HG03097 (cell line): Measurements from ENCODE around the gene DOCK3.
"Not testable (repeated sequence)": the region's sequence is repeated elsewhere in the genome, so short reads cannot be mapped to it uniquely, and the experiment has no call there.

Experiments
- ATAC-seq: cut with Tn5 transposase; IDR thresholded peaks from one replicate; pipeline ENCODE4 v1.9.1; 2021; ENCODE audit not compliant: unreplicated experiment, low FRiP score

Gene DOCK3

GRCh38 chr3:50873376-50874157, 198.8 kb downstream of the DOCK3 start:
- no peak for ATAC-seq

- not testable (repeated sequence) for ATAC-seq
Observed at GRCh38 chr3:50874876-50875275, 200.1 kb downstream of the DOCK3 start.

DNA sequence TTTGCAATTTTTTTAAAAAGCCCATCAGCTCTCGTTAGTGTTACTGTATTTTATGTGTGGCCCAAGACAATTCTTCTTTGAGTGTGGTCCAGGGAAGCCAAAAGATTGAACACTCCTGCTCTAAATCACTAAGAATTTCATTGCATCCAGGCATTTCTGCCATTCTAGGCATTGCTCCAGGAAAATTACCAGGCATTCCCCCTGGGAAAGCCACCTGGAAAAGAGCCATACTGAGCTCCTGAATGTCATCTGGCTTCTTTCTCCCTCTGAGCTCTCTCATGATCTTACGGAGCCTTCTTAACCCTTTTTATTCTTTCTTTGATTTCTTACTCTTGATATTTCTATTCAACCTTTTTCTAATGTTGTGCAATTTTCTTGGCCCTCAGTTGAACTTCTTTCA, 202.2 kb downstream of the DOCK3 start:
- no peak for ATAC-seq

GRCh38 chr3:50882733-50883132, 208.0 kb downstream of the DOCK3 start:
- not testable (repeated sequence) for ATAC-seq

DNA sequence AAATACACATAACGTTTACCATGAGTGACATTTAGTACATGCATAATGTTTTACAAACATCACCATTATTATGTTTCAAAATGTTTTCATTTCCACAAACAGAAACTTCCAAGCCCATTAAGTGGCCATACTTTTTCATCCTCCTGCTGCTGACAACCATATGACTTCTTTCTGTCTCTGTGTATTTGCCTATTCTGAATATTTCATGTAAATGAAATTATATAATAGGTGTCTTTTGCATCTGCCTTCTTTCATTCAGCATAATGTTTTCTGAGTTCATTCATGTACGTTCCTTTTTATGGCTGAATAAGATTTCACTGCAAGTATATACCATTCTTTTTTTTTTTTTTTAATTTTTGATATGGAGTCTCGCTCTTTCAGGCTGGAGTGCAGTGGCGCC, 209.0 kb downstream of the DOCK3 start:
- no peak for ATAC-seq

- no peak for ATAC-seq
Observed at GRCh38 chr3:50885070-50885850, 210.5 kb downstream of the DOCK3 start.

DNA sequence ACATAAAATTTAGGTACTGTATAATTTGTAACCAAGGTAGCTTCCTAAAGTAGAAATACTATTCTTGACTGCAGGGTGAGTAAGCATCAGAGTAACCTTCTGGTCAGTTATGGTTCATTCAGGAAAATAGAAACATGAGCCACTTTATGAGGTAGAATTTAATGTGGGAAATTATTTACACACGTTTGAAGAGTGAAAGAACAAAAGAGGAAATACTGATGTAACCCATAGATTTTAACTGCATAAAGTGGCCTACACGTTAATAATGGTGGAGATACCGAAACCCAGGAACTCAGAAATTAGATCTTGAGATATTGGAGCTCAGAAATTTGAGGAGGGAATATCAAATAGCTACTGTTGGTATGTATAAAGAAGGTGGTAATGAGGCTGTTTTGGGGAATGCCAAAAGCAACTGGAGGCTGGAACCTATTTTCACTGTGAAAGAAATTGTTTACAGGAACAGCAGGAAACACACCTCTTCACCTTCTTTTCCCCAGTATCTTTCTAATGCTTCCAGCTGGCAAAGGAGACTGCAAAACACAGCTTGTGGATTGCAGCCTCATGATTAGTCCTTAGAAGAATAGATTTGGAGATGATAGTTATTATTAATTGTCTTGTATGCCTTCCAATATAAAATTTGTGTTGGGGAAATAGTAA, 216.1 kb downstream of the DOCK3 start:
- no peak for ATAC-seq

- not testable (repeated sequence) for ATAC-seq
Observed at GRCh38 chr3:50901097-50901496, 226.4 kb downstream of the DOCK3 start.

GRCh38 chr3:50912746-50913145, 238.0 kb downstream of the DOCK3 start:
- no peak for ATAC-seq

- ATAC-seq, result no peak
Observed at GRCh38 chr3:50913260-50913659, 238.5 kb downstream of the DOCK3 start.

GRCh38 chr3:50922071-50922470, 247.3 kb downstream of the DOCK3 start:
- ATAC-seq, result not testable (repeated sequence)

- ATAC-seq, result no peak
Observed at GRCh38 chr3:50923955-50924354, 249.2 kb downstream of the DOCK3 start.

DNA sequence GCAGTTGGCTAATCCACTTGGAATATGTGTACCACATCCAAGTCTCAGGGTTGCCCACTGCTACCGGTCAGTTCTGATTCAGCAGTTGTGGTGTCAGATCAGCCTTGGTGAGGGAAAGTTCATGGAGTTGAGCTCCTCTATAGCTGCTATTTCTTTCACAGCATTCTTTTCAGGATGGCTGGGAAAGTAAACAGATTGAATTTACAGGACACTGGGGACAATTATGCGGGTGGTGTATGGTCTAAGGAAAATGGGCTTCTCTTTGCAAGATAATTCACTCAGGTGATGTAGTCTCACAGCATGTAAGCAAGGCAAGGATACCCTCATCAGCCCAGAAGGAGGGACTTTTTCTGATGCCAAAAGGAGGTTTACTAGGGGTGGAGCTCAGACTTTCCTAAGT, 249.9 kb downstream of the DOCK3 start:
- no peak for ATAC-seq

DNA sequence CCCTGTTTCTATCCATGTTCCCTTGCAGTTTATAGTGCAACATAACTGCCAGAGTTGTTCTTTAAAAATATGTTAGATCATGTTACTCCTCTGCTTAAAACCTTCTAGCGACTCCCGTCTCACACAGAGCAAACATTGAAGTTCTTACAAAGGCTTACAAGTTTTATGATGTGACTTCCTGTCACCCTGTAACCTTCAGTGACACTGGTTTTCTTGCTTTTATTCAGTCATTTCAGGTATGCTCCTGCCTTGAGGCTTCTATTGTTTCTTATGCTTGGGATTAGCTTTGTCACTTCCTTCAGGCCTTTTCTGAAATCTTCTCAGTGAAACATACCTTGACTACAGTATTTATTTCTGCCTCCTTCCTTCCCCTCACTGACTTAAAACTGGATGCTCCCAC, 252.1 kb downstream of the DOCK3 start:
- ATAC-seq, result no peak

GRCh38 chr3:50930371-50931208, 255.9 kb downstream of the DOCK3 start:
- ATAC-seq, result no peak

DNA sequence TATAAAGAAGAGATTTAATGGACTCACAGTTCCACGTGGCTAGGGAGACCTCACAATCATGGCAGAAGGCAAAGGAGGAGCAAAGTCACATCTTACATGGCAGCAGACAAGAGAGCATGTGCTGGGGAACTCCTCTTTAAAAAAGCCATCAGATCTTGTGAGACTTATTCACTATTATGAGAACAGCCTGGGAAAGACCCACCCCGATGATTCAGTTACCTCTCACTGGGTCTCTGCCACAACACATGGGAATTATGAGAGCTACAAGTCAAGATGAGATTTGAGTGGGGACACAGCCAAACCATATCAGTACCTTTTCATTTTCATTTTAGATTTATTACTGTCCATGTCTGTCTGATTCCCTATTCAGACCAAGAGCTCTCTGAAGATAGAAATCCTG, 258.2 kb downstream of the DOCK3 start:
- ATAC-seq, result not testable (repeated sequence)

GRCh38 chr3:50936389-50936788, 261.7 kb downstream of the DOCK3 start:
- ATAC-seq, result no peak

DNA sequence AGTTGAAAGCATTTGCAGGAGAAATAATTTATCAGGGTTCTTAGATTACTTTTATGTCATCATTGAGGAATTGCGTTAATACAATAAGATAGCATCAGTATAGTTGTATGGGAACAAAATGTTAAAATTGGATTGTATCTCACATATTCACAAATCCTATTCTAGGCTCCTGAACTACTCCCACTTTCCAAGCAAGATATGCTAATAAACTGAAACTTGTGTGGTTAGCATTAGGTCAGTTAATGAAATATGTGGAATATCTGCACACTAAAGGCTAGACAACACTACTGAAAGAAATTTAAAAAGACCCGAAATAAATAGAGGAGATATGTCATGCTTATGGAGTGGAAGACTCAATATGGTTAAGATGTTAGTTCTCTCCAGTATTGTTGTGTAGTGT, 272.7 kb downstream of the DOCK3 start:
- ATAC-seq, result no peak

DNA sequence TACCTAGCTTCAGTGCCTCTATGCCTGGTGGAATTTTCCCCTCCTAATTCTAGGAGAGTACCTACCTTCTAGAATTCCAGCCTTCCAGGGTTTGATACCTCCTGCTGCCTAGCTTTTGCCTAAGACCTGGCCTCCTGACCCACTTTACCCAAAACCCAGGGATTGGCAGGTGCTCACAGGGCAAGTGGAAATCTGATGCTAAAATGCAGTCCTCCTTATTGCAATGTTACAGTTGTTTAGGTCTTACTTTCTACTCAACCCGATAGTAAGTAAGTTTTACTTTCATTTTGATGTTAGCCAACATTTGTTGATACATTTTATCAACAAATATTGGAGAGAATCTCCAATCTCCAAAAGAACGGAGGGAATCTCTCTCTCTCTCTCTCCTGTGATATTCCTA, 275.9 kb downstream of the DOCK3 start:
- no peak for ATAC-seq

GRCh38 chr3:50953825-50954414, 279.2 kb downstream of the DOCK3 start:
- ATAC-seq, result no peak
